Prostate gland (tissue), 2 donors: ENCODE data around the gene OTUD1. TPM values are rescaled to one million over a fixed set of nuclear protein-coding genes. Genes with fewer than 3 reads are reported as not detected.
"Not testable (repeated sequence)": the region's sequence is repeated elsewhere in the genome, so short reads cannot be mapped to it uniquely, and the experiment has no call there.

Experiments used
- DNase-seq: peaks from one replicate; pipeline ENCODE4 v3.0.0-alpha.2; 2019; ENCODE audit warnings: low spot score
- H3K27ac ChIP-seq, 2 donors: fragments of 200-600 bp; sonication (generic); 2 replicates each; pipeline ENCODE4 v1.5.1; 2017 to 2019
- H3K27me3 ChIP-seq: fragments of 200-600 bp; sonication (generic); replicated peaks from 2 replicates; pipeline ENCODE4 v1.5.1; 2019; ENCODE audit not compliant: insufficient read depth
- H3K36me3 ChIP-seq, 2 donors: fragments of 200-600 bp; sonication (generic); 1 replicate in 1 of 2; 2 replicates in 1 of 2; pipeline versions ENCODE4 v1.5.1 to v1.8.1; 2017 to 2019
- H3K4me1 ChIP-seq: fragments of 200-600 bp; sonication (generic); replicated peaks from 2 replicates; pipeline ENCODE4 v1.5.1; 2019
- H3K4me3 ChIP-seq, 2 donors: fragments of 200-600 bp; sonication (generic); 2 replicates each; pipeline ENCODE4 v1.5.1; 2017 to 2019
- H3K9me3 ChIP-seq: fragments of 200-600 bp; sonication (generic); 2 replicates; pipeline ENCODE4 v1.5.1; 2017
- POLR2A ChIP-seq: fragments of 450-650 bp; IDR thresholded peaks from one replicate; pipeline ENCODE4 v1.6.1; 2016; ENCODE audit warnings: antibody characterized with exemption, mild to moderate bottlenecking
- POLR2AphosphoS5 ChIP-seq: sonication (generic); formaldehyde crosslinking; IDR thresholded peaks from one replicate; pipeline ENCODE4 v1.6.1; 2017; ENCODE audit warnings: antibody characterized with exemption
- WGBS: methylation state at CpG from one replicate; pipeline ENCODE4 v1.1.5; 2018; 5-methylcytosine and 5-hydroxymethylcytosine counted together
- intact Hi-C: fragments of 100-400 bp; cut with DNase I; formaldehyde crosslinking; loops from one replicate; pipeline ENCODE4 v1.14.2; 2022
- total RNA-seq, 2 donors: library from RNA; depleted of rRNA; stranded (reverse); fragments of >200 nt; gene quantifications; one replicate each; pipeline ENCODE4 v1.1.0, GENCODE V29; 2016
- TF ChIP-seq, protein P1 (sequence below), 4 experiments: fragments of 200-600 bp in 2 of 4; fragments of 450-650 bp in 2 of 4; sonication (generic) in 2 of 4; IDR thresholded peaks; 1 replicate in 3 of 4; 2 replicates in 1 of 4; pipeline ENCODE4 v1.5.1; 2016 to 2019; ENCODE audit warnings: antibody characterized with exemption in 4 of 4, mild to moderate bottlenecking in 2 of 4, moderate library complexity in 2 of 4

Gene OTUD1, protein sequence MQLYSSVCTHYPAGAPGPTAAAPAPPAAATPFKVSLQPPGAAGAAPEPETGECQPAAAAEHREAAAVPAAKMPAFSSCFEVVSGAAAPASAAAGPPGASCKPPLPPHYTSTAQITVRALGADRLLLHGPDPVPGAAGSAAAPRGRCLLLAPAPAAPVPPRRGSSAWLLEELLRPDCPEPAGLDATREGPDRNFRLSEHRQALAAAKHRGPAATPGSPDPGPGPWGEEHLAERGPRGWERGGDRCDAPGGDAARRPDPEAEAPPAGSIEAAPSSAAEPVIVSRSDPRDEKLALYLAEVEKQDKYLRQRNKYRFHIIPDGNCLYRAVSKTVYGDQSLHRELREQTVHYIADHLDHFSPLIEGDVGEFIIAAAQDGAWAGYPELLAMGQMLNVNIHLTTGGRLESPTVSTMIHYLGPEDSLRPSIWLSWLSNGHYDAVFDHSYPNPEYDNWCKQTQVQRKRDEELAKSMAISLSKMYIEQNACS
- total RNA-seq: 10 to 100 TPM; 11.9 to 13.8 TPM

GRCh38 chr10:23438547-23439451 lies at the start of gene OTUD1:
Gene OTUD1, plus strand, starts transcription at chr10:23439075. Its CDS starts 383 bp downstream, at chr10:23439458.
- H3K4me1 ChIP-seq: no peaks in the 10 kb centered on the region
- no peaks in the 10 kb centered on the region for H3K36me3 ChIP-seq
- DNase-seq: peak; percentile 97
- no peaks in the 10 kb centered on the region for H3K9me3 ChIP-seq
- intact Hi-C loops: no loop called here
- peak within 1 kb of the TSS; percentile 94 to 96 for H3K27ac ChIP-seq
- under 1% methylated on average over 52 of the region's 115 CpGs for WGBS
- no peaks in the 10 kb centered on the region for H3K27me3 ChIP-seq
- TF ChIP-seq POLR2A (peak; percentile 77), POLR2AphosphoS5 (peak; percentile 55)
- TF ChIP-seq, protein P1, sequence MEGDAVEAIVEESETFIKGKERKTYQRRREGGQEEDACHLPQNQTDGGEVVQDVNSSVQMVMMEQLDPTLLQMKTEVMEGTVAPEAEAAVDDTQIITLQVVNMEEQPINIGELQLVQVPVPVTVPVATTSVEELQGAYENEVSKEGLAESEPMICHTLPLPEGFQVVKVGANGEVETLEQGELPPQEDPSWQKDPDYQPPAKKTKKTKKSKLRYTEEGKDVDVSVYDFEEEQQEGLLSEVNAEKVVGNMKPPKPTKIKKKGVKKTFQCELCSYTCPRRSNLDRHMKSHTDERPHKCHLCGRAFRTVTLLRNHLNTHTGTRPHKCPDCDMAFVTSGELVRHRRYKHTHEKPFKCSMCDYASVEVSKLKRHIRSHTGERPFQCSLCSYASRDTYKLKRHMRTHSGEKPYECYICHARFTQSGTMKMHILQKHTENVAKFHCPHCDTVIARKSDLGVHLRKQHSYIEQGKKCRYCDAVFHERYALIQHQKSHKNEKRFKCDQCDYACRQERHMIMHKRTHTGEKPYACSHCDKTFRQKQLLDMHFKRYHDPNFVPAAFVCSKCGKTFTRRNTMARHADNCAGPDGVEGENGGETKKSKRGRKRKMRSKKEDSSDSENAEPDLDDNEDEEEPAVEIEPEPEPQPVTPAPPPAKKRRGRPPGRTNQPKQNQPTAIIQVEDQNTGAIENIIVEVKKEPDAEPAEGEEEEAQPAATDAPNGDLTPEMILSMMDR (IDR thresholded peaks at IDR 0.05): peak in 1 of 4 experiments; percentile 43
- H3K4me3 ChIP-seq: peak within 1 kb of the TSS; percentile 87 to 92

DNA sequence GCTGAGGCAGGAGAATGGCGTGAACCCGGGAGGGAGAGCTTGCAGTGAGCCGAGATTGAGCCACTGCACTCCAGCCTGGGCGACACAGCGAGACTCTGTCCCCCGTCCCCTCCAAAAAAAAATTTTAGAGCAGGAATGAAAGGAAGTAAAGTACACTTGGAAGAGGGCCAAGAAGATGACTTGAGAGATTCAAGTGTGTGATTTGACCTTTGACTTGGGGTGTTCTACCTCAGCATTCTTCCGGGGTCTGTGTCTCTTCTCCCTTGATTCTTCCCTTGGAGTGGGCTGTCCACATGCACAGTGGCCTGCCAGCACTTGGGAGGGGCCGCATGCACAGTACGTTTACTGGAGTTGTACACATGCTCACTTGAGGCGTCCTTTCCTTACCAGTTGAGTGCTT lies 48.5 kb upstream of the OTUD1 start:
- H3K36me3 ChIP-seq, H3K9me3 ChIP-seq, intact Hi-C loops, H3K4me3 ChIP-seq, DNase-seq, H3K27ac ChIP-seq, H3K27me3 ChIP-seq, H3K4me1 ChIP-seq: not testable (repeated sequence)
- 89% methylated on average over 10 of the region's 10 CpGs for WGBS

- H3K27me3 ChIP-seq: no peaks in the 10 kb centered on the region
- no peaks in the 10 kb centered on the region for H3K4me1 ChIP-seq
- no peak overlapping the region for H3K4me3 ChIP-seq
- WGBS: 72% methylated on average over 4 of the region's 4 CpGs
- TF ChIP-seq POLR2AphosphoS5: no peak
- TF ChIP-seq, protein P1 (IDR thresholded peaks at IDR 0.05): no peak
- no peak for TF ChIP-seq POLR2A
- no peaks in the 10 kb centered on the region for H3K9me3 ChIP-seq
- H3K27ac ChIP-seq: no peak overlapping the region
- H3K36me3 ChIP-seq: no peaks in the 10 kb centered on the region
- intact Hi-C loops: no loop called here
- DNase-seq: no peak
Measured at GRCh38 chr10:23390809-23391208, 48.1 kb upstream of the OTUD1 start.

DNA sequence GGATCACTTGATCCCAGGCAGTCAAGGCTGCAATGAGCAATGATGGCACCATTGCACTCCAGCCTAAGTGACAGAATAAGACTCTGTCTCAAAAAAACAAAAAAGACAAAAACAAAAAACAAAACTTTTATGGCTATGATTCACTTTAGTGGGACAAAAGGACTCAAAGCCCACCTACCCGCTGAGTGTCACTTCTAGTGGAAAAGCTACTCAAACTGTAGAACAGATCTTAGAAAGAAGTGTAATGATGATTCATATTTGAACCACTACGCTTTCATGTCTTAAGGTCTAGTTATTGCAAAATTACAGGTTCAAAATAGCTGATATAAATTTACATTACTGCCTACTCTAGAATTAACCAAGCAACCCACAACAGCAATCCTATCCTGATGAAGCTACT lies 47.1 kb upstream of the OTUD1 start:
- no peak for DNase-seq
- no peaks in the 10 kb centered on the region for H3K4me1 ChIP-seq
- no peak overlapping the region for H3K27ac ChIP-seq

DNA sequence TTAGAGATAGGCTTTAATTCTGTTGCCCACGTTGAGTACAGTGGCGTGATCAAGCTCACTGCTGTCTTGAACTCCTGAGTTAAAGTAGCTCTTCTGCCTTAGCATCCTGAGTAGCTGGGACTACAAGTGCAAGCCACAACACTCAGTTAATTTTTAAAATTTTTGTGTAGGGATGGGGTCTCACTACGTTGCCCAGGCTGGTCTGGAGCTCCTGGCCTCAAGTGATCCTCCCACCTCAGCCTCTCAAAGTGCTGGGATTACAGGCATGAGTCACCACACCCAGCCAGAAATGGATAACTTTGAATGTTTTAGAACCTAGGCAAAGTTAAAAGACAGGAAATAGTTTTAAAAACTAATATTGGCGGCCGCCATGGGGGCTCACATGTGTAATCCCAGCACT lies 43.9 kb upstream of the OTUD1 start:
- TF ChIP-seq, protein P1 (IDR thresholded peaks at IDR 0.05): no peak
- TF ChIP-seq POLR2A: no peak
- no peak for TF ChIP-seq POLR2AphosphoS5
- no peaks in the 10 kb centered on the region for H3K36me3 ChIP-seq
- no peaks in the 10 kb centered on the region for H3K4me1 ChIP-seq
- intact Hi-C loops: no loop called here
- no peak for DNase-seq
- no peaks in the 10 kb centered on the region for H3K27me3 ChIP-seq
- H3K9me3 ChIP-seq: no peaks in the 10 kb centered on the region
- H3K27ac ChIP-seq: no peak overlapping the region
- no peak overlapping the region for H3K4me3 ChIP-seq
- WGBS: 95% methylated on average over 5 of the region's 5 CpGs

More for the DNA sequence above, 47.1 kb upstream of the OTUD1 start:
- no peaks in the 10 kb centered on the region for H3K27me3 ChIP-seq
- TF ChIP-seq POLR2A (no peak), POLR2AphosphoS5 (no peak)
- TF ChIP-seq, protein P1 (IDR thresholded peaks at IDR 0.05): no peak
- intact Hi-C loops: no loop called here
- H3K9me3 ChIP-seq: no peaks in the 10 kb centered on the region
- whole genome bisulfite sequencing: 92% methylated on average over 2 of the region's 2 CpGs
- H3K36me3 ChIP-seq: no peaks in the 10 kb centered on the region
- H3K4me3 ChIP-seq: no peak overlapping the region
